Measurements from ENCODE around the gene ANGPTL8.

Gene ANGPTL8

DNA sequence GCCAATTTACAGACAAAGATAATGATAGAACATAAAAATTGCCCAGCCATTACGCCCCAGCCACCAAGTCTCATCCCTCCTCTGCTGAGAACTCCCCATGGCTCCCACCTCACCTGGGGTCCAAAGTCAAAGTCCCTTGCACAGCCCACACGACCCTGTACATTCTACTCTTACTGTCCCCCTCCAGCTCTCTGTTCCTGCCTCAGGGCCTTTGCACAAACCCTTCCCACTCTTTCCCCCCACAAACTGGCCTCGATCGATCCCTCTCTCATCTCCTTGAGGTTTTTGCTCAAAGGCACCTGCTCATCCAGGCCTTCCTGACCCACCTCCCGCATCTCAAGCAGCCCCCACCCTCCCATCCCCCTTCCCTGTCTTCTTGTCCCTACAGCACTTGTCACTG, 21.6 kb downstream of the ANGPTL8 start:
- no peak for DNase-seq (ENCODE audit: extremely low read depth in 1 of 2, low read depth in 1 of 2)

- no peak for DNase-seq (ENCODE audit: extremely low read depth in 1 of 2, low read depth in 1 of 2)
Observed at GRCh38 chr19:11261431-11261970, 22.1 kb downstream of the ANGPTL8 start.

DNA sequence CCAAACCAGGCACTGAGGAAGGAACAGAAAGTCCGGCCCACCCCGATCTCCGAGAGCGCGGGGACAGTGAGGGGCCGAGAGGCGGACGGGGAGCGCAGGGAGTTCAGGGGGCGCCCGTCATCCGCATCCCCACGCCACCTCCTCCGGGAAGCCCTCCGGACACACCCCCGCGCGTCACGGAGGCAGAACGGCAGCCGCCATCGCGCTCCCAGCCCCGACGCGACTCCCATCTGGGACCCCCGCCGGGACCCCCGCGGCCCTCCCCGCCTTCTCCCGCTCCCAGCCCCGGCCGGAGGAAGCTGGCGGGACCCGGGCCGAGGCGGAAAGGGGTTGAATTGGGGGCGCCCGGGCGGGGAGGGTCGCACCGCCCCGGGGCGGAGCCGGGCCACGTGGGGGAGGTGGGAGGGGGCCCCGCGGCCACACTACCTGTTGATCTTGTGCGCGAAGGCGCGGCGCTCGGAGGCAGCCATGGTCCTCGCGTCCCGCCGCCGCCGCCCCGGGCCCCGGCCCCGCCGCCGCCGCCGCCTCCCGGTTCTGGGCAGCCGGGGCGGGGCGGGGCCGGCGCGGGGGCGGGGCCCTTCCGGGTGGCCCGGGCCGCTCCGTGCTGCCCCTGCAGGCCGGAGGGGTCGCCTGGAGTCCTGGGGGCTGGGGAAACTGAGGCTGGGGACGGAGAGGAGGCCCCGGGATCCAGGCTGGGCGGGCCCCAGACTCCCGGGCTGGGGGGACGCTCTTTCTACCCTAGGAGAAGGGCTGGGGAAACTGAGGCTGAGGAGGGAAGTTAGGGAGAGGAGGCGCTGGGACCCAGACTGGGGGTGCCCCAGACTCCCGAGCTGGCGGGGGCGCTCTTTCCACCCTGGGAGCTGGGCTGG, 22.8 kb downstream of the ANGPTL8 start, which contains the start of gene DOCK6:
DOCK6 (minus strand) TSS at position 554 of the 869 bp plus-strand sequence; CDS start at position 470, 84 bp downstream.
- no peak for DNase-seq (ENCODE audit: extremely low read depth in 1 of 2, low read depth in 1 of 2)

DNA sequence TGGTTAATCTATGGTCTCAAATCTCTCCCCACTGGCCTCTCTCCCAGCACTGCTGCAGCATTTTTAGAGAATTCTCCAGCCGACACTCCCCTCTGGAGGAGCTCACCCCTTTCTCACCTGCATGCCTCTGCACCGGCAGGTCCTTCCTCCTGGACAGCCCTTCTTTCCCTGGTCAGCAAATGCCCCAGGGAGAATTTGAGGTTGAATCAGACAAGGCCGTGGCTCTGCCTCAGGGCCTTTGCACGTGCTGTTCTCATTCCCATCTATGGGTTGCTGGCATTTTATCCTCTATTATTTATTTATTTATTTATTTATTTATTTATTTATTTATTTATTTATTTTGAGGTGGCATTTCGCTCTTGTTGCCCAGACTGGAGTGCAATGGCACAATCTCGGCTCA, 24.3 kb downstream of the ANGPTL8 start:
- DNase-seq (ENCODE audit: extremely low read depth in 1 of 2, low read depth in 1 of 2) = no peak

- no peak for DNase-seq (ENCODE audit: extremely low read depth in 1 of 2, low read depth in 1 of 2)
Observed at GRCh38 chr19:11264452-11265176, 25.2 kb downstream of the ANGPTL8 start.

GRCh38 chr19:11265177-11265784, 25.9 kb downstream of the ANGPTL8 start:
- DNase-seq (ENCODE audit: extremely low read depth in 1 of 2, low read depth in 1 of 2) = no peak

GRCh38 chr19:11265785-11266236, 26.4 kb downstream of the ANGPTL8 start:
- DNase-seq (ENCODE audit: extremely low read depth in 1 of 2, low read depth in 1 of 2) = no peak

- no peak for DNase-seq (ENCODE audit: extremely low read depth in 1 of 2, low read depth in 1 of 2)
Observed at GRCh38 chr19:11267316-11268085, 28.1 kb downstream of the ANGPTL8 start.

GRCh38 chr19:11268783-11269267, 29.4 kb downstream of the ANGPTL8 start:
- no peak for DNase-seq (ENCODE audit: extremely low read depth in 1 of 2, low read depth in 1 of 2)

- no peak for DNase-seq (ENCODE audit: extremely low read depth in 1 of 2, low read depth in 1 of 2)
Observed at GRCh38 chr19:11269408-11269807, 30.0 kb downstream of the ANGPTL8 start.

DNA sequence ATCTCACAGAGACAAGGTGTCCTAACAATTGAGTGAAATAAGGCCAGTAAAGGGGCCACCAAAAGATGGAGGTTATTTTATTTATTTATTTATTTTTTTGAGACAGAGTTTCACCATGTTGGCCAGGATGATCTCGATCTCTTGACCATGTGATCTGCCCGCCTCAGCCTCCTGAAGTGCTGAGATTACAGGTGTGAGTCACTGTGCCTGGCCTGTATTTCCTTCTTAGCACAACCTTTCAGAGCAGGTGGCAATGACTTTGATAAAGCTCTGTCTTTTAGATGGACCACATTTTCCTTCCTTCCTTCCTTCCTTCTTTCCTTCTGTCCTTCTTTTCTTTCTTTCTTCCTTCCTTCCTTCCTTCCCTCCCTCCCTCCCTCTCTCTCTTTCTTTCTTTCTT, 33.9 kb downstream of the ANGPTL8 start:
- no peak for DNase-seq (ENCODE audit: extremely low read depth in 1 of 2, low read depth in 1 of 2)

DNA sequence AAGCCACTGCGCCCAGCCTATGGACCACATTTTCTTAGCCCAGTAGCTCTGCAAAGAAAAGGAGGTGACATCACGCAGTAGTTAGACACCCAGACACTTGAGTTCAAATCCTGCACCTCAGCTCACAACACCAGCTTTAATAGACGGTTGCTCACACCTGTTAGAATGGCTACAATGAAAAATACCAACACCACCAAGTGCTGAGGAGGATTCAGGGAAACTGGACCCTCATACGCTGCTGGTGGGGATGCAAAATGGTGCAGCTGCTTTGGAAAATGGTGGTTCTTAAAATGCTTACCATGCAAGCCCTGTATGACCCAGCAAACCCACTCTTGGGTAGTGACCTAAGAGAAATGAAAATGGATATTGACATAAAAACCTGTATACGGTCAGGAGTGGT, 34.6 kb downstream of the ANGPTL8 start:
- DNase-seq (ENCODE audit: extremely low read depth in 1 of 2, low read depth in 1 of 2) = no peak

DNA sequence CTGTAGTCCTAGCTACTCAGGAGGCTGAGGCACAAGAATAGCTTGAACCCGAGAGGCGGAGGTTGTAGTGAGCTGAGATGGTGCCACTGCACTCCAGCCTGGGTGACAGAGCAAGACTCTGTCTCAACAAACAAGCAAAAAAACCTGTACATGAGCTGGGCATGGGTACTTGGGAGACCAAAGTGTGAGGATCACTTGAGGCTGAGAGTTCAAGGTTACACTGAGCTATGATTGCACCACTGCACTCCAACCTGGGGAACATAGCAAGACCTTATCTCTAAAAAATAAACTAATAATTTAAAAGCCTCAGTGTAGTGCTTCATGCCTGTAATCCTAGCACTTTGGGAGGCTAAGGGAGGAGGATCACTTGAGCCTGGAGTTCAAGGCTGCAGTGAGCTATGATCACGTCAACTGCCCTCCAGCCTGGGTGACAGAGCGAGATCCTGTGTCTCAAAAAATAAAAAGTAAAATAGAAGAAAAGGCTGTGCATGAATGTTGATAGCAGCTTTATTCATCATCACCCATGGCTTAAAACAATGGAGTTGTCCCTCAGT, 35.2 kb downstream of the ANGPTL8 start:
- no peak for DNase-seq (ENCODE audit: extremely low read depth in 1 of 2, low read depth in 1 of 2)

DNA sequence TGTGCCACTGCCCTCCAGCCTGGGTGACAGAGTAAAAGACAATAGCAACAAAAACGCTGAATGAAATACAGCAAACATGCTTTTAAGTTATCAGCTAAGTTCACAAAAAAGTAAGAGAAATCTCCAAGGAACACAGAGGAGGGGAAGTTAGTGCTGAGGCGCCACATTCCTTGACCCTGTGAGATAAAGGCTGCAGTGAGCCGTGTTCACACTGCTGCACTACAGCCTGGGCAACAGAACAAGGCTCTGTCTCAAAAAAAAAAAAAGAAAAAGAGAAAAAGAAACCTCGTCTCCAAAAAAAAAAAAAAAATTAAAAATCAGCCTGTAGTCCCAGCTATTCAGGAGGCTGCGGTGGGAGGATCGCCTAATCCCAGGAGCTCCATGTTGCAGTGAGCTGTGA, 39.3 kb downstream of the ANGPTL8 start:
- no peak for DNase-seq (ENCODE audit: extremely low read depth in 1 of 2, low read depth in 1 of 2)

DNA sequence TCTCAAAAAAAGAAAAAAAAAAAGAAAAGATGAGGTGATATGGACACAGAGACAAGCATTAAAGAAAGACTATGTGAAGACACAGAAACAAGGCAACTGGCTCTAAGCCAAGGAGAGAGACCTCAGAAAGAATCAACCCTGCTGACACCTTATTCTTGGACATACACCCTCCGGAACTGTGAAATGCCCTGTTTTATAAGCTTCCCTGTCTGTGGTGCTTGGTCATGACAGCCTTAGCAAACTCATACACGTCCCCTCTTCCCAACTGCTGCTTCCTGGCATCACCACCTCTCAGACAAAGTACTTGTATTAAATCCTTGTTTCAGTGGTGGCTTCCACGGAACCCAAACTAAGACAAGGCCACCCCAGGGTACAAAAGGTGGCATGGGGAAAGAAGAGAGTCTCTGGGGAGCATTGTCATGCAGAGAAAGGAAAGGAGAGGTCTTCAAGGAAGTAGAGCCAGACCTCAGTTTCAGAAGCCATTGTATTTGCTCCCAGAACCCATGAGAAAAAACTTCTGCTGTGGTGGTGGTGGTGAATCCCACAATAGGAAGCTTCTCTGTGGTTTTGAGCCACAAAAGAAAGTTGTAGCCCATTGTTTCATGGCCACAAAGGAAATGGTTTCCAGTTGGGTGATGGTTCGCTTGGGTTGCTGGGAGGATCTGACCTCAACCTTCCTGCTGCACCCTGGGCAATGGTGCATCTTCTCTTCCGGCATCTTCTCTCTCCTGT, 40.3 kb downstream of the ANGPTL8 start:
- no peak for DNase-seq (ENCODE audit: extremely low read depth in 1 of 2, low read depth in 1 of 2)

GRCh38 chr19:11281356-11282049, 42.1 kb downstream of the ANGPTL8 start:
- no peak for DNase-seq (ENCODE audit: extremely low read depth in 1 of 2, low read depth in 1 of 2)

GRCh38 chr19:11284515-11284914, 45.1 kb downstream of the ANGPTL8 start:
- DNase-seq (ENCODE audit: extremely low read depth in 1 of 2, low read depth in 1 of 2) = no peak

DNA sequence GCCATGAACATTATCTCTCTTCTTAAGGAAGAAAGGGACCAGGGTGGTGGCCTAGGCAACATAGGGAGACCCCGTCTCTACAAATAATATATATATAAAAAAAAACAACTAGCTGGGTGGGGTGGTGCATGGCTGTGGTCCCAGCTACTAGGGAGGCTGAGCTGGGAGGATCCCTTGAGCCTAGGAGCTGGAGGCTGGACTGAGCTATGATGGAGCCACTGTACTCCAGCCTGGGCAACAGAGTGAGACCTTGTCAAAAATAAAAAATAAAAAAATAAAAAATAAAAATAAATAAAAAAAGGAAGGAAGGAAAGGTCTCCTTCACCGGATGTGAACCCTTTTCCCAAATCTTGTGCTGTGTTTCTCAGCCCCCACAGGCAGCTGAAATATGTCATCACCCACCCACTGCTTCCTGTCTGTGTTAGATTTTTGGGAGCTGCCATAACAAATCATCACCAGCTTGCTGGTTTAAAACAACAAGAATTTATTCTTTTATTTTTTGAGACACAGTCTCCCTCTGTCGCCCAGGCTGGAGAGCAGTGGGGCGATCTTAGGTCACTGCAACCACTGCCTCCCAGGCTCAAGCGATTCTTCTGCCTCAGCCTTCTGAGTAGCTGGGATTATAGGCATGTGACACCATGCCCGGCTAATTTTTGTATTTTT, 47.0 kb downstream of the ANGPTL8 start:
- DNase-seq (ENCODE audit: extremely low read depth in 1 of 2, low read depth in 1 of 2) = no peak
